Measurements from ENCODE around the gene SERPINE2.

SERPINE2 gene

DNA sequence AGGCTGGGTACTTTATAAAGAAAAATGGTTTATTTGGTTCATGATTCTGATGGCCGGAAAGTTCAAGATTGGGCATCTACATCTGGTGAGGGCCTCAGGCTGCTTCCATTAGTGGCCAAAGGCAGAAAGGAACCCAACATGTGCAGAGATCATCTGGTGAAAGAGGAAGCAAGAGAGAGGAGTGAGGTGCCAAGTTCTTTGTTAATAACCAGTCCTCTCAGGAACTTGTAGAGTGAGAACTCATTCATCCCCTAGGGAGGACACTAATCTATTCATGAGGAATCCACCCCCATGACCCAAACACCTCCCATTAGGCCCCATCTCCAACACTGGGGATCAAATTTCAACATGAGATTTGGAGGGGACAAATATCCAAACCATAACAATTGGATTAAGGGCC is 17.8 kb upstream of the SERPINE2 start:
- in situ Hi-C loops (cut with MboI; ENCODE audit: low pct_unique_long_range_greater_than_20kb, low sequenced_read_pairs): no loop called here

DNA sequence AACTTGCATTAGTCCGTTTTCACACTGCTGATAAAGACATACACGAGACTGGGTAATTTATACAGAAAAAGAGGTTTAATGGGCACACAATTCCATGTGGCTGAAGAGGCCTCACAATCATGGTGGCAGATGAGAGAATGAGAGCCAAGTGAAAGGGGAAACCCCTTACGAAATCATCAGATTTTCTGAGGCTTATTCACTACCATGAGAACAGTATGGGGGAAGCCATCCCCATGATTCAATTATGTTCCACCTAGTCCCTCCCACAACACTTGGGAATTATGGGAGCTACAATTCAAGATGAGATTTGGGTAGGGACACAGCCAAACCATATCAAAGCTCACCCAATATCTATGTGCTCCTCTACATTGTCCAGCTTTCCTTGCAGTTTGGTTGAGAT is 16.0 kb upstream of the SERPINE2 start:
- DNase-seq: no peak
- in situ Hi-C loops (cut with MboI; ENCODE audit: low pct_unique_long_range_greater_than_20kb, low sequenced_read_pairs): no loop called here

More for the DNA sequence above, 17.8 kb upstream of the SERPINE2 start:
- DNase-seq: no peak

GRCh38 chr2:224046752-224047151 is 7.7 kb upstream of the SERPINE2 start:
- no peak for DNase-seq
- in situ Hi-C loops (cut with MboI; ENCODE audit: low pct_unique_long_range_greater_than_20kb, low sequenced_read_pairs): no loop called here

- in situ Hi-C loops (cut with MboI; ENCODE audit: low pct_unique_long_range_greater_than_20kb, low sequenced_read_pairs): no loop called here
- DNase-seq: no peak
Observed at GRCh38 chr2:224042191-224042696, 3.2 kb upstream of the SERPINE2 start.

- DNase-seq: no peak
- in situ Hi-C loops (cut with MboI; ENCODE audit: low pct_unique_long_range_greater_than_20kb, low sequenced_read_pairs): no loop called here
Observed at GRCh38 chr2:224041554-224041953, 2.5 kb upstream of the SERPINE2 start.

DNA sequence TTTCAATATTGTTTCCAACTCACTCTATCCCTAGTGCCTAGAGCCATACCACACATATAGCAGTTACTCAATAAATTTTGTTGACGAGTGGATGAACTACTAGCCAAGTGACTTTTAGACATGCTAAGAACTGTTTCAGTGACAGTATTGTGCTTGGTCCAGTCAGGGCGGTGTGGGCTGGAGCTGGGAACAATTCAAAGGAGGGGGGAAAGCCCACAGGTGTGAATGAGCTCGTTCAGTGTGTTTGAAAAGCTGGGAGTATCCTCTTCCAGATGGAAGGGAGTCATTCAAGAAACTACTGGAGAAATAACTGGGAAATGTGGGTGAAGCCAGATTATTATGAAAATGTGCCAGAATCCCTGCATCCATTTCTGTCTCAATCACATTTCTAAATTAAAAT is 1.7 kb upstream of the SERPINE2 start:
- in situ Hi-C loops (cut with MboI; ENCODE audit: low pct_unique_long_range_greater_than_20kb, low sequenced_read_pairs): no loop called here
- DNase-seq: no peak

GRCh38 chr2:224039770-224040440 is 819 bp upstream of the SERPINE2 start:
- no peak for DNase-seq

DNA sequence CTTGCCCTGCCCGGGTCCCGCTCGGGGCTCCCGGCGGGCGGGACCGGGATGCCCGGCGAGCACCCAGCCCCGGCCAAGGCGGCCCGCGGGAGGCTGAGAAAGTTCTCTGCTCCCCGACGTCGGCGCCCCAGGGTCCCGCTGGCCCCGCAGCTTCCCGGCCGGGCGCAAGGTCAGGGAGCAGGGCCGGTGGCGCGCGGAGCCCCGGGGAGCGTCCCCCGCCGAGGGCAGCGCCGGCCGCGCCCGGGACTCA is 331 bp downstream of the SERPINE2 start:
- no peak for DNase-seq
- in situ Hi-C loops (cut with MboI; ENCODE audit: low pct_unique_long_range_greater_than_20kb, low sequenced_read_pairs): no loop called here

More at GRCh38 chr2:224039770-224040440, 819 bp upstream of the SERPINE2 start:
- in situ Hi-C loops (cut with MboI; ENCODE audit: low pct_unique_long_range_greater_than_20kb, low sequenced_read_pairs): no loop called here

- DNase-seq: peak; percentile 51
Observed at GRCh38 chr2:224038049-224038829, 847 bp downstream of the SERPINE2 start.

GRCh38 chr2:224036731-224037361 is 2.2 kb downstream of the SERPINE2 start:
- in situ Hi-C loops (cut with MboI; ENCODE audit: low pct_unique_long_range_greater_than_20kb, low sequenced_read_pairs): no loop called here

More at GRCh38 chr2:224038049-224038829, 847 bp downstream of the SERPINE2 start:
- in situ Hi-C loops (cut with MboI; ENCODE audit: low pct_unique_long_range_greater_than_20kb, low sequenced_read_pairs): no loop called here

GRCh38 chr2:224034017-224034416 is 5.1 kb downstream of the SERPINE2 start:
- in situ Hi-C loops (cut with MboI; ENCODE audit: low pct_unique_long_range_greater_than_20kb, low sequenced_read_pairs): no loop called here
- peak; percentile 76 for DNase-seq

More at GRCh38 chr2:224036731-224037361, 2.2 kb downstream of the SERPINE2 start:
- no peak for DNase-seq

- DNase-seq: peak; percentile 83
- in situ Hi-C loops (cut with MboI; ENCODE audit: low pct_unique_long_range_greater_than_20kb, low sequenced_read_pairs): no loop called here
Observed at GRCh38 chr2:224033601-224034000, 5.5 kb downstream of the SERPINE2 start.

DNA sequence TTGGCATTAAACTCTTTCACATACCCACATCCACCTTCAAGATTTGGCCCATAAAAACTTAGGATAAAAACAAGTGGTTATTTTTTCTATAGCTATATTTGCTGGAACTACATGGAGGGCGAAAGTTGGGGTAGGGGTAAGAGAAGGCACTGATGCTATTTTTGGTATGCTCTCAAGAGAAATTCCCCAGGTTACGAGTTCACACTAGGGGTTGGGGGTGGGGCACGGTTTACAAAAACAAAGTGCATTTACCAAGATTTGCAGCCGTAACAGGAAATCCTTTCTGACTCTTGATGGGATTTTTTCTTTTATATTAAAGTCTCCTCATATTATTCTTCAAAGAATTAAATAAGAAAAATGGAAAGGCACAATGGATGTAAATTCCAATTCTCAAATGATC is 6.8 kb downstream of the SERPINE2 start:
- in situ Hi-C loops (cut with MboI; ENCODE audit: low pct_unique_long_range_greater_than_20kb, low sequenced_read_pairs): no loop called here
- DNase-seq: no peak

- in situ Hi-C loops (cut with MboI; ENCODE audit: low pct_unique_long_range_greater_than_20kb, low sequenced_read_pairs): no loop called here
- DNase-seq: no peak
Observed at GRCh38 chr2:224031358-224031970, 7.6 kb downstream of the SERPINE2 start.

DNA sequence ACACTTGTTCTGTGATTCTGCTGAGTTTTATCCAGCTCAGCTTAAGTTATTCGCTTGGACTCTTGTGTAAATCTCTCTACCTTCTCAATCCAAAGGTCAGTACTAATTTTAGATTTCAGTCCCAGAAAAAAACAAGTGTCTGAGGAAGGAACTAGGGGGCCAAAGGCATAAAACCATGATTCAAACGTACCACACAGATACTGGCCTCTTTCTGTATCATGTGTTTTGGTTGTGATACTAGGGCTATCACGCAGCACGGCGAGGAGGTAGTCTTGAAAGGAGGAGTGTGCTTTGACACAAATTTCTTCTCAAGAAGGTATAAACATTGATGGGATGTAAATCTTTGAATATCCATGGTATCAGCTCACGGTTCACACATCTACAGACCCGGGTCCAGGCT is 8.3 kb downstream of the SERPINE2 start:
- in situ Hi-C loops (cut with MboI; ENCODE audit: low pct_unique_long_range_greater_than_20kb, low sequenced_read_pairs): no loop called here
- no peak for DNase-seq

GRCh38 chr2:224029876-224030275 is 9.2 kb downstream of the SERPINE2 start:
- in situ Hi-C loops (cut with MboI; ENCODE audit: low pct_unique_long_range_greater_than_20kb, low sequenced_read_pairs): no loop called here
- DNase-seq: no peak

- in situ Hi-C loops (cut with MboI; ENCODE audit: low pct_unique_long_range_greater_than_20kb, low sequenced_read_pairs): no loop called here
- no peak for DNase-seq
Observed at GRCh38 chr2:224027931-224028330, 11.2 kb downstream of the SERPINE2 start.

GRCh38 chr2:224027070-224027469 is 12.0 kb downstream of the SERPINE2 start:
- in situ Hi-C loops (cut with MboI; ENCODE audit: low pct_unique_long_range_greater_than_20kb, low sequenced_read_pairs): no loop called here

DNA sequence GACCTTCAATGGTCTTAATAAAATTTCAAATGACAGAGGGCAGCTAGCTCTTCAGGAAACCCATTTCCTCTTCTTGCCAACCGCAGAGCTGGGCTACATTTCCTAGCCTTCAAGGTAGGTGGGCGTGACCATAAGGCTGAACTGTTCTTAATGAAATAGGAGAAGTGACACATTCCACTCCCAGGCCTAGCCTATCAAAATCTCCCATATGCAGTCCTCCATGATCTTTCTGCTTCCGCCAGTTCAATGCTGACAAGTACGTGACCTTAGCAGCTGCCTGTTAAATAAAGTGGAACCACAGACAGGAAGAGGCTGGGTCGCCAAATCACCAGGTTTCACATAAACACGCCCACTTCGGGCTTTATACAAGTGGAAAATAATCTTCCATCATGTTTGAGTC is 13.2 kb downstream of the SERPINE2 start:
- DNase-seq: peak; percentile 98
- in situ Hi-C loops (cut with MboI; ENCODE audit: low pct_unique_long_range_greater_than_20kb, low sequenced_read_pairs): no loop called here

More at GRCh38 chr2:224027070-224027469, 12.0 kb downstream of the SERPINE2 start:
- no peak for DNase-seq

GRCh38 chr2:224024270-224024669 is 14.8 kb downstream of the SERPINE2 start:
- in situ Hi-C loops (cut with MboI; ENCODE audit: low pct_unique_long_range_greater_than_20kb, low sequenced_read_pairs): no loop called here
- no peak for DNase-seq

Measured in KBM-7 (cell line).